Muscle of leg (tissue), 11 donors: Measurements from ENCODE around the gene PNPLA1. TPM values are rescaled to one million over a fixed set of nuclear protein-coding genes. Genes with fewer than 3 reads are reported as not detected.

ENCODE experiments used
- DNase-seq: peaks from one replicate; pipeline ENCODE4 v3.0.0; 2013
- H3K27ac ChIP-seq: one replicate; pipeline ENCODE4 v1.5.1; 2013; ENCODE audit warnings: mild to moderate bottlenecking, low read length, control low read depth
- H3K27me3 ChIP-seq: one replicate; pipeline ENCODE4 v1.6.1; 2013; ENCODE audit warnings: low read length; ENCODE audit not compliant: control insufficient read depth, insufficient read depth
- H3K36me3 ChIP-seq: one replicate; pipeline ENCODE4 v1.6.1; 2013; ENCODE audit warnings: low read length; ENCODE audit not compliant: control insufficient read depth, insufficient read depth
- H3K4me1 ChIP-seq: one replicate; pipeline ENCODE4 v1.6.1; 2013; ENCODE audit warnings: low read length; ENCODE audit not compliant: control insufficient read depth, insufficient read depth
- H3K4me3 ChIP-seq: one replicate; pipeline ENCODE4 v1.5.1; 2013; ENCODE audit warnings: low read length, control low read depth
- H3K9me3 ChIP-seq: replicated peaks from 2 replicates; pipeline ENCODE4 v1.6.1; 2013; ENCODE audit warnings: low read depth, low read length; ENCODE audit not compliant: control insufficient read depth
- WGBS: methylation state at CpG from one replicate; pipeline ENCODE4 v1.1.5; 2013; ENCODE audit warnings: missing lambda C conversion rate; ENCODE audit not compliant: insufficient coverage; 5-methylcytosine and 5-hydroxymethylcytosine counted together
- polyA plus RNA-seq, 8 donors: library from polyadenylated mRNA; unstranded; fragments of 120-200 nt; gene quantifications; one replicate each; pipeline versions ENCODE4 v1.2.1 to v1.2.3, GENCODE V29; 2013; ENCODE audit warnings: inconsistent platforms in 1 of 8, low replicate concordance in 1 of 8; ENCODE audit not compliant: insufficient read length in 8 of 8, insufficient read depth in 1 of 8
- total RNA-seq: library from RNA; stranded (reverse); fragments of 120-200 nt; gene quantifications from one replicate; pipeline ENCODE4 v1.2.4, GENCODE V29; 2013

PNPLA1 gene
- total and polyA plus RNA-seq, 9 donors: 0.05 to 0.45 (median 0.11) TPM; not detected in 4

- H3K27ac ChIP-seq: no peak overlapping the region
- no peak for DNase-seq
- no peaks in the 10 kb centered on the region for H3K4me1 ChIP-seq
- H3K36me3 ChIP-seq: peaks cover 70% of the 10 kb centered on the region
- H3K9me3 ChIP-seq: no peaks in the 10 kb centered on the region
- no peaks in the 10 kb centered on the region for H3K27me3 ChIP-seq
- 86% methylated on average over 11 of the region's 11 CpGs for WGBS
- no peak overlapping the region for H3K4me3 ChIP-seq
These were observed 39.5 kb upstream of the PNPLA1 start for GRCh38 chr6:36230371-36230770.

GRCh38 chr6:36232172-36232571, 37.7 kb upstream of the PNPLA1 start:
- H3K9me3 ChIP-seq: no peaks in the 10 kb centered on the region
- no peaks in the 10 kb centered on the region for H3K4me1 ChIP-seq
- 82% methylated on average over 3 of the region's 4 CpGs for WGBS
- no peak for DNase-seq
- H3K27ac ChIP-seq: no peak overlapping the region
- peaks cover 66% of the 10 kb centered on the region for H3K36me3 ChIP-seq
- no peaks in the 10 kb centered on the region for H3K27me3 ChIP-seq
- H3K4me3 ChIP-seq: no peak overlapping the region

GRCh38 chr6:36235309-36235708, 34.6 kb upstream of the PNPLA1 start:
- Histone ChIP-seq H3K9me3 (no peaks in the 10 kb centered on the region), H3K27me3 (no peaks in the 10 kb centered on the region), H3K4me3 (no peak overlapping the region), H3K36me3 (peaks cover 37% of the 10 kb centered on the region), H3K27ac (no peak overlapping the region), H3K4me1 (no peaks in the 10 kb centered on the region)
- DNase-seq: no peak
- 28% methylated on average over 2 of the region's 3 CpGs for WGBS

- Histone ChIP-seq H3K4me1 (no peaks in the 10 kb centered on the region), H3K36me3 (peaks cover 31% of the 10 kb centered on the region), H3K27me3 (no peaks in the 10 kb centered on the region), H3K27ac (no peak overlapping the region), H3K4me3 (no peak overlapping the region), H3K9me3 (no peaks in the 10 kb centered on the region)
- DNase-seq: no peak
- WGBS: 91% methylated on average over 17 of the region's 17 CpGs
These were observed 34.0 kb upstream of the PNPLA1 start for GRCh38 chr6:36235862-36236261.

GRCh38 chr6:36239774-36240173, 30.1 kb upstream of the PNPLA1 start:
- 75% methylated on average over 5 of the region's 5 CpGs for WGBS
- DNase-seq: no peak
- peaks cover 4% of the 10 kb centered on the region for H3K36me3 ChIP-seq
- H3K4me3 ChIP-seq: no peak overlapping the region
- H3K9me3 ChIP-seq: no peaks in the 10 kb centered on the region
- no peak overlapping the region for H3K27ac ChIP-seq
- H3K4me1 ChIP-seq: peaks cover 3% of the 10 kb centered on the region
- peaks cover 3% of the 10 kb centered on the region for H3K27me3 ChIP-seq

GRCh38 chr6:36241728-36242127, 28.1 kb upstream of the PNPLA1 start:
- WGBS: 30% methylated on average over 2 of the region's 10 CpGs

GRCh38 chr6:36242161-36242560, 27.7 kb upstream of the PNPLA1 start:
- Histone ChIP-seq H3K9me3 (no peaks in the 10 kb centered on the region), H3K4me3 (no peak overlapping the region), H3K4me1 (peaks cover 11% of the 10 kb centered on the region), H3K36me3 (no peaks in the 10 kb centered on the region), H3K27me3 (peaks cover 3% of the 10 kb centered on the region), H3K27ac (no peak overlapping the region)
- no peak for DNase-seq
- WGBS: 72% methylated on average over 5 of the region's 5 CpGs

More at GRCh38 chr6:36241728-36242127, 28.1 kb upstream of the PNPLA1 start:
- H3K27me3 ChIP-seq: peaks cover 3% of the 10 kb centered on the region
- H3K27ac ChIP-seq: no peak overlapping the region
- H3K4me3 ChIP-seq: no peak overlapping the region
- peak; percentile 69 for DNase-seq
- no peaks in the 10 kb centered on the region for H3K36me3 ChIP-seq
- no peaks in the 10 kb centered on the region for H3K9me3 ChIP-seq
- H3K4me1 ChIP-seq: peaks cover 11% of the 10 kb centered on the region

GRCh38 chr6:36242626-36243025, 27.2 kb upstream of the PNPLA1 start:
- 71% methylated on average over 1 of the region's 4 CpGs for WGBS
- Histone ChIP-seq H3K4me3 (no peak overlapping the region), H3K27ac (no peak overlapping the region), H3K9me3 (no peaks in the 10 kb centered on the region), H3K36me3 (no peaks in the 10 kb centered on the region), H3K27me3 (peaks cover 3% of the 10 kb centered on the region), H3K4me1 (peaks cover 14% of the 10 kb centered on the region)
- DNase-seq: no peak

GRCh38 chr6:36243562-36244212, 26.2 kb upstream of the PNPLA1 start:
- Histone ChIP-seq H3K4me3 (no peak overlapping the region), H3K9me3 (no peaks in the 10 kb centered on the region), H3K27ac (no peak overlapping the region), H3K27me3 (peaks cover 3% of the 10 kb centered on the region), H3K36me3 (no peaks in the 10 kb centered on the region), H3K4me1 (peaks cover 14% of the 10 kb centered on the region)
- DNase-seq: no peak
- WGBS: 20% methylated on average over 1 of the region's 3 CpGs

- DNase-seq: no peak
- no peak overlapping the region for H3K4me3 ChIP-seq
- H3K36me3 ChIP-seq: no peaks in the 10 kb centered on the region
- H3K9me3 ChIP-seq: no peaks in the 10 kb centered on the region
- H3K27ac ChIP-seq: no peak overlapping the region
- peaks cover 3% of the 10 kb centered on the region for H3K27me3 ChIP-seq
- WGBS: 53% methylated on average over 2 of the region's 8 CpGs
- H3K4me1 ChIP-seq: peaks cover 14% of the 10 kb centered on the region
These were observed 25.1 kb upstream of the PNPLA1 start for GRCh38 chr6:36244641-36245280.
